ENCODE data around the gene MPP3.

MPP3 gene

GRCh38 chr17:43766413-43767052 lies 66.4 kb downstream of the MPP3 start:
- no peak overlapping the region for H3K4me3 Mint-ChIP-seq

GRCh38 chr17:43760254-43760852 lies 72.6 kb downstream of the MPP3 start:
- DNase-seq: peak; percentile 84 to 88
- H3K27ac Mint-ChIP-seq: no peak overlapping the region
- H3K4me1 Mint-ChIP-seq: no peaks in the 10 kb centered on the region
- no peak overlapping the region for H3K4me3 Mint-ChIP-seq
- ATAC-seq: peak; percentile 93
- H3K9me3 Mint-ChIP-seq: no peaks in the 10 kb centered on the region
- H3K27me3 Mint-ChIP-seq: peaks cover 39% of the 10 kb centered on the region

More at GRCh38 chr17:43766413-43767052, 66.4 kb downstream of the MPP3 start:
- Mint-ChIP-seq H3K9me3 (no peaks in the 10 kb centered on the region), H3K27me3 (no peaks in the 10 kb centered on the region), H3K27ac (no peak overlapping the region), H3K4me1 (no peaks in the 10 kb centered on the region)
- no peak for ATAC-seq
- DNase-seq: peak in 1 of 2 donors; percentile 34

GRCh38 chr17:43759836-43760235 lies 73.1 kb downstream of the MPP3 start:
- Mint-ChIP-seq H3K27ac (no peak overlapping the region), H3K4me1 (no peaks in the 10 kb centered on the region), H3K9me3 (no peaks in the 10 kb centered on the region), H3K4me3 (no peak overlapping the region), H3K27me3 (peaks cover 42% of the 10 kb centered on the region)
- ATAC-seq: no peak
- no peak for DNase-seq

- Mint-ChIP-seq H3K4me3 (no peak within 1 kb of the TSS), H3K4me1 (no peaks in the 10 kb centered on the region), H3K27me3 (peaks cover 49% of the 10 kb centered on the region), H3K27ac (peak within 1 kb of the TSS in 1 of 2 donors; percentile 56), H3K9me3 (no peaks in the 10 kb centered on the region)
- ATAC-seq (no peak), DNase-seq (no peak)
These were observed 74.3 kb downstream of the MPP3 start, which contains the start of gene SOST for GRCh38 chr17:43758497-43759174. Gene SOST, minus strand, starts transcription at chr17:43758791. Its CDS starts 50 bp downstream, at chr17:43758741.

GRCh38 chr17:43758086-43758485 lies 74.9 kb downstream of the MPP3 start:
- peak overlapping the region in 1 of 2 donors; percentile 56 for H3K27ac Mint-ChIP-seq
- H3K9me3 Mint-ChIP-seq: no peaks in the 10 kb centered on the region
- no peak for ATAC-seq

GRCh38 chr17:43757171-43757660 lies 75.7 kb downstream of the MPP3 start:
- H3K27me3 Mint-ChIP-seq: peaks cover 61% of the 10 kb centered on the region
- no peaks in the 10 kb centered on the region for H3K9me3 Mint-ChIP-seq
- no peak overlapping the region for H3K4me3 Mint-ChIP-seq

More at GRCh38 chr17:43758086-43758485, 74.9 kb downstream of the MPP3 start:
- DNase-seq: no peak
- Mint-ChIP-seq H3K27me3 (peaks cover 52% of the 10 kb centered on the region), H3K4me3 (no peak overlapping the region), H3K4me1 (no peaks in the 10 kb centered on the region)

GRCh38 chr17:43756201-43756600 lies 76.7 kb downstream of the MPP3 start:
- H3K27ac Mint-ChIP-seq: no peak overlapping the region
- H3K4me3 Mint-ChIP-seq: no peak overlapping the region
- peaks cover 71% of the 10 kb centered on the region for H3K27me3 Mint-ChIP-seq
- no peak for DNase-seq
- no peaks in the 10 kb centered on the region for H3K9me3 Mint-ChIP-seq
- ATAC-seq: no peak
- no peaks in the 10 kb centered on the region for H3K4me1 Mint-ChIP-seq

More at GRCh38 chr17:43757171-43757660, 75.7 kb downstream of the MPP3 start:
- H3K27ac Mint-ChIP-seq: no peak overlapping the region
- no peak for DNase-seq
- ATAC-seq: no peak
- H3K4me1 Mint-ChIP-seq: no peaks in the 10 kb centered on the region

- no peak overlapping the region for H3K27ac Mint-ChIP-seq
- ATAC-seq: peak; percentile 41
- H3K4me3 Mint-ChIP-seq: no peak overlapping the region
- H3K4me1 Mint-ChIP-seq: no peaks in the 10 kb centered on the region
- DNase-seq: peak in 1 of 2 donors; percentile 20
- H3K9me3 Mint-ChIP-seq: no peaks in the 10 kb centered on the region
- peaks cover 79% of the 10 kb centered on the region for H3K27me3 Mint-ChIP-seq
These were observed 77.5 kb downstream of the MPP3 start for GRCh38 chr17:43755389-43755875.

GRCh38 chr17:43754947-43755346 lies 78.0 kb downstream of the MPP3 start:
- no peak for ATAC-seq
- peaks cover 84% of the 10 kb centered on the region for H3K27me3 Mint-ChIP-seq
- H3K9me3 Mint-ChIP-seq: no peaks in the 10 kb centered on the region
- no peak overlapping the region for H3K4me3 Mint-ChIP-seq
- no peak for DNase-seq
- H3K27ac Mint-ChIP-seq: no peak overlapping the region
- H3K4me1 Mint-ChIP-seq: peaks cover 3% of the 10 kb centered on the region

GRCh38 chr17:43753493-43754129 lies 79.3 kb downstream of the MPP3 start:
- Mint-ChIP-seq H3K4me3 (no peak overlapping the region), H3K27ac (no peak overlapping the region), H3K27me3 (peaks cover 85% of the 10 kb centered on the region), H3K4me1 (peaks cover 6% of the 10 kb centered on the region), H3K9me3 (no peaks in the 10 kb centered on the region)
- ATAC-seq (peak; percentile 77), DNase-seq (no peak)

All from stimulated activated naive CD8-positive, alpha-beta T cell treated with anti-CD3 and anti-CD28 coated beads, Interleukin-15, amount 100 ng/mL, for 72 hours (primary cell).